Measurements from ENCODE around the gene ASB7.

Gene ASB7

DNA sequence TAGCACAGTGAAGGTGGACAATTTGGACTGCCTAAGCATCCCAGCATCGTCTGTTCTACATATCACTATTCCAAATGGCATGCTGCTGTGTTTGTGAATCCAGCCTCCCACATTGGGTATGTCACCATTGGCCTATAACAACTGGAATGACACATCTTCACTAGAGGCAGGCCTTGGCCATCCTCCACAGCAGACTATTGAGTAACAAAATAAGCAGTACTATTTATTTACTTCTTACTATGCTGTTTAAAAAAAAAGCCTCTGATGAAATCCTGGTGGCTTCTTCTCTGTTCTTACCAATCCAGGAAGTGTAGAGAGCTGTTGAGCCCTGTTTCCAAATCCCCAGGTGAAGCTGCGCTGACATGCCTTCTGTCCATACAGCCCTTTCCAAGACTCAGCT is 43.1 kb upstream of the ASB7 start:
- Histone ChIP-seq H3K27ac (ENCODE audit: low read length) (no peak overlapping the region), H3K9ac (ENCODE audit: low read length) (no peak overlapping the region), H3K27me3 (replicated peaks; ENCODE audit: insufficient read depth, low read length) (no peaks in the 10 kb centered on the region), H3K4me2 (ENCODE audit: low read depth, low read length) (no peak overlapping the region), H3K9me3 (replicated peaks; ENCODE audit: insufficient read depth, low read length) (no peaks in the 10 kb centered on the region), H3K4me3 (ENCODE audit: low read length) (no peak overlapping the region), H3K9me2 (replicated peaks; ENCODE audit: insufficient read depth, low read length) (no peaks in the 10 kb centered on the region), H3K36me3 (replicated peaks; ENCODE audit: insufficient read depth, low read length) (no peaks in the 10 kb centered on the region), H4K20me1 (ENCODE audit: insufficient read depth, low read length) (no peaks in the 10 kb centered on the region), H2AFZ (ENCODE audit: low read length) (no peak overlapping the region), H3K79me2 (ENCODE audit: low read length) (no peaks in the 10 kb centered on the region), H3F3A (ENCODE audit: insufficient read depth, low read length) (no peaks in the 10 kb centered on the region), H3K4me1 (ENCODE audit: low read length) (no peaks in the 10 kb centered on the region)
- no peak for TF ChIP-seq EZH2phosphoT487 (IDR thresholded peaks at IDR 0.05; ENCODE audit: low read length)
- no peak for TF ChIP-seq EZH2 (optimal IDR thresholded peaks at IDR 0.05; ENCODE audit: low read depth, low read length)
- TF ChIP-seq CTCF (IDR thresholded peaks at IDR 0.05; ENCODE audit: low read length) = no peak
- no peak for DNase-seq

DNA sequence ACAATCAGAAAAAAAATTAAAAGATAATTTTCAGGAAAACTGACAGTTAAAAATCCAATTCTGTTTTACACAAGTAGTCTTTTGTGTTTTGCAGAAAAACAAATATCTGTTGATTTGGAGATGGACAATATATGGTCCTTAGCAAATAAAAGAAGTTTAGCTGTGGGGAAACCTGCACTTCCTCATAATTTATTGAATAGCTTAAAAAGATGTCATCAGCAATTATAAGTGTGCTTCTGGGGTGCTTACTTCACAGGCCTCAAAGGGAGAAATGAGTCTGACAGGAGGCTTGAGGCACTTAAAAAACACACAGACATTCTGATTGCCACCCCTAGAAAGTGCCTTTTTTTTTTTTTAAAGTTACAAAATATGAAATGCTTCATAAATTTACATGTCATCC is 42.1 kb upstream of the ASB7 start:
- no peaks in the 10 kb centered on the region for H3F3A ChIP-seq (ENCODE audit: insufficient read depth, low read length)
- H3K4me3 ChIP-seq (ENCODE audit: low read length) = no peak overlapping the region
- no peaks in the 10 kb centered on the region for H4K20me1 ChIP-seq (ENCODE audit: insufficient read depth, low read length)
- no peak for TF ChIP-seq EZH2phosphoT487 (IDR thresholded peaks at IDR 0.05; ENCODE audit: low read length)
- TF ChIP-seq CTCF (IDR thresholded peaks at IDR 0.05; ENCODE audit: low read length) = no peak
- TF ChIP-seq EZH2 (optimal IDR thresholded peaks at IDR 0.05; ENCODE audit: low read depth, low read length) = no peak
- H3K9ac ChIP-seq (ENCODE audit: low read length) = no peak overlapping the region
- no peaks in the 10 kb centered on the region for H3K9me3 ChIP-seq (replicated peaks; ENCODE audit: insufficient read depth, low read length)
- no peaks in the 10 kb centered on the region for H3K9me2 ChIP-seq (replicated peaks; ENCODE audit: insufficient read depth, low read length)
- H3K36me3 ChIP-seq (replicated peaks; ENCODE audit: insufficient read depth, low read length) = no peaks in the 10 kb centered on the region
- no peaks in the 10 kb centered on the region for H3K27me3 ChIP-seq (replicated peaks; ENCODE audit: insufficient read depth, low read length)
- no peak overlapping the region for H2AFZ ChIP-seq (ENCODE audit: low read length)
- no peak overlapping the region for H3K4me2 ChIP-seq (ENCODE audit: low read depth, low read length)
- no peak for DNase-seq
- H3K79me2 ChIP-seq (ENCODE audit: low read length) = no peaks in the 10 kb centered on the region
- no peak overlapping the region for H3K27ac ChIP-seq (ENCODE audit: low read length)
- no peaks in the 10 kb centered on the region for H3K4me1 ChIP-seq (ENCODE audit: low read length)

- H2AFZ ChIP-seq (ENCODE audit: low read length) = no peak overlapping the region
- no peak overlapping the region for H3K27ac ChIP-seq (ENCODE audit: low read length)
- no peak for DNase-seq
- no peak overlapping the region for H3K4me2 ChIP-seq (ENCODE audit: low read depth, low read length)
- no peak overlapping the region for H3K4me3 ChIP-seq (ENCODE audit: low read length)
- H3K79me2 ChIP-seq (ENCODE audit: low read length) = peaks cover 5% of the 10 kb centered on the region; the same call in 1 of the 2 replicates
- H3F3A ChIP-seq (ENCODE audit: insufficient read depth, low read length) = peaks cover 6% of the 10 kb centered on the region; the same call in 1 of the 2 replicates
- H3K9me2 ChIP-seq (replicated peaks; ENCODE audit: insufficient read depth, low read length) = no peaks in the 10 kb centered on the region
- H4K20me1 ChIP-seq (ENCODE audit: insufficient read depth, low read length) = no peaks in the 10 kb centered on the region
- no peaks in the 10 kb centered on the region for H3K36me3 ChIP-seq (replicated peaks; ENCODE audit: insufficient read depth, low read length)
- H3K27me3 ChIP-seq (replicated peaks; ENCODE audit: insufficient read depth, low read length) = no peaks in the 10 kb centered on the region
- H3K9ac ChIP-seq (ENCODE audit: low read length) = no peak overlapping the region
- no peaks in the 10 kb centered on the region for H3K9me3 ChIP-seq (replicated peaks; ENCODE audit: insufficient read depth, low read length)
- TF ChIP-seq EZH2phosphoT487 (IDR thresholded peaks at IDR 0.05; ENCODE audit: low read length) (no peak), EZH2 (optimal IDR thresholded peaks at IDR 0.05; ENCODE audit: low read depth, low read length) (no peak), CTCF (IDR thresholded peaks at IDR 0.05; ENCODE audit: low read length) (no peak)
- peaks cover 8% of the 10 kb centered on the region for H3K4me1 ChIP-seq (ENCODE audit: low read length)
These were observed 36.8 kb upstream of the ASB7 start for GRCh38 chr15:100565591-100565990.
